Uterus (tissue), 4 donors: ENCODE results near the gene ATP8B2. TPM values are rescaled to one million over a fixed set of nuclear protein-coding genes. Genes with fewer than 3 reads are reported as not detected.
"Not testable (repeated sequence)": the region's sequence is repeated elsewhere in the genome, so short reads cannot be mapped to it uniquely, and the experiment has no call there.

ENCODE experiments used
- DNase-seq, 2 donors: peaks; one replicate each; pipeline ENCODE4 v3.0.0-alpha.2; 2019 to 2020
- H3K27ac ChIP-seq, 2 donors: fragments of 200-600 bp; sonication (generic); 1 replicate in 1 of 2; 2 replicates in 1 of 2; pipeline ENCODE4 v1.5.1; 2016 to 2018
- H3K27me3 ChIP-seq, 2 donors: fragments of 200-600 bp; sonication (generic); one replicate each; pipeline ENCODE4 v1.5.1; 2018 to 2019; ENCODE audit warnings: control low read depth in 1 of 2
- H3K36me3 ChIP-seq, 2 donors: fragments of 200-600 bp; sonication (generic); one replicate each; pipeline ENCODE4 v1.5.1; 2019; ENCODE audit warnings: control low read depth in 1 of 2
- H3K4me1 ChIP-seq, 2 donors: fragments of 200-600 bp; sonication (generic); one replicate each; pipeline ENCODE4 v1.5.1; 2018 to 2019; ENCODE audit warnings: control low read depth in 1 of 2
- H3K4me3 ChIP-seq, 2 donors: fragments of 200-600 bp; sonication (generic); 1 replicate in 1 of 2; 2 replicates in 1 of 2; pipeline ENCODE4 v1.5.1; 2018 to 2019; ENCODE audit warnings: mild to moderate bottlenecking in 1 of 2
- H3K9me3 ChIP-seq, 2 donors: fragments of 200-600 bp; sonication (generic); one replicate each; pipeline ENCODE4 v1.5.1; 2019; ENCODE audit warnings: control low read depth in 1 of 2
- CTCF ChIP-seq, 4 experiments: fragments of 200-600 bp in 2 of 4; fragments of 450-650 bp in 2 of 4; sonication (generic) in 2 of 4; IDR thresholded peaks; one replicate each; pipeline ENCODE4 v1.5.1; 2016 to 2019; ENCODE audit warnings: antibody characterized with exemption in 4 of 4, mild to moderate bottlenecking in 2 of 4, moderate library complexity in 1 of 4
- POLR2A ChIP-seq, 2 donors: fragments of 450-650 bp; IDR thresholded peaks; one replicate each; pipeline ENCODE4 v1.6.1; 2016; ENCODE audit warnings: antibody characterized with exemption in 2 of 2, mild to moderate bottlenecking in 1 of 2, moderate library complexity in 1 of 2
- intact Hi-C: fragments of 100-400 bp; cut with DNase I; formaldehyde crosslinking; loops from one replicate; pipeline ENCODE4 v1.15.1; 2023; ENCODE audit warnings: low total_unique reads
- total RNA-seq, 4 donors: library from RNA; depleted of rRNA in 3 of 4; stranded (reverse); fragments of >200 nt in 3 of 4; gene quantifications; one replicate each; pipeline versions ENCODE4 v1.1.0 to v1.2.4, GENCODE V29; 2014 to 2023
- donor health status: DM: yes; HTN: yes; CAD: no.

ATP8B2 gene
- total RNA-seq, 4 donors from 2014 or later, result 75.9 to 150 (median 102) TPM

- Histone ChIP-seq H3K27me3 (no peaks in the 10 kb centered on the region), H3K4me3 (no peak overlapping the region), H3K9me3 (no peaks in the 10 kb centered on the region), H3K27ac (peak overlapping the region; percentile 59 to 75), H3K36me3 (no peaks in the 10 kb centered on the region), H3K4me1 (peaks cover 2 to 8% of the 10 kb centered on the region in 2 donors)
- intact Hi-C loops, result no loop called here
- DNase-seq, result no peak
- no peak for TF ChIP-seq CTCF (IDR thresholded peaks at IDR 0.05)
- no peak for TF ChIP-seq POLR2A (IDR thresholded peaks at IDR 0.05)
Measured at GRCh38 chr1:154334079-154335024, 9.0 kb downstream of the ATP8B2 start.

- no peak overlapping the region for H3K4me3 ChIP-seq
- no peaks in the 10 kb centered on the region for H3K36me3 ChIP-seq
- H3K27me3 ChIP-seq, result no peaks in the 10 kb centered on the region
- TF ChIP-seq CTCF (IDR thresholded peaks at IDR 0.05), result peak; percentile 67 to 90 (median 82)
- TF ChIP-seq POLR2A (IDR thresholded peaks at IDR 0.05), result no peak
- DNase-seq, result peak; percentile 76 to 85
- peaks cover 0 to 7% of the 10 kb centered on the region in 2 donors for H3K4me1 ChIP-seq
- no peaks in the 10 kb centered on the region for H3K9me3 ChIP-seq
- H3K27ac ChIP-seq, result peak overlapping the region; percentile 59 to 75
- intact Hi-C loops, result no loop called here
Measured at GRCh38 chr1:154335025-154335714, 9.8 kb downstream of the ATP8B2 start.

GRCh38 chr1:154337253-154337894 is 12.0 kb downstream of the ATP8B2 start:
- no peaks in the 10 kb centered on the region for H3K9me3 ChIP-seq
- peaks cover 0 to 7% of the 10 kb centered on the region in 2 donors for H3K4me1 ChIP-seq
- H3K27ac ChIP-seq, result no peak overlapping the region
- H3K27me3 ChIP-seq, result no peaks in the 10 kb centered on the region
- TF ChIP-seq CTCF (IDR thresholded peaks at IDR 0.05), result no peak
- DNase-seq, result no peak
- H3K36me3 ChIP-seq, result no peaks in the 10 kb centered on the region
- intact Hi-C loops, result no loop called here
- H3K4me3 ChIP-seq, result no peak overlapping the region

DNA sequence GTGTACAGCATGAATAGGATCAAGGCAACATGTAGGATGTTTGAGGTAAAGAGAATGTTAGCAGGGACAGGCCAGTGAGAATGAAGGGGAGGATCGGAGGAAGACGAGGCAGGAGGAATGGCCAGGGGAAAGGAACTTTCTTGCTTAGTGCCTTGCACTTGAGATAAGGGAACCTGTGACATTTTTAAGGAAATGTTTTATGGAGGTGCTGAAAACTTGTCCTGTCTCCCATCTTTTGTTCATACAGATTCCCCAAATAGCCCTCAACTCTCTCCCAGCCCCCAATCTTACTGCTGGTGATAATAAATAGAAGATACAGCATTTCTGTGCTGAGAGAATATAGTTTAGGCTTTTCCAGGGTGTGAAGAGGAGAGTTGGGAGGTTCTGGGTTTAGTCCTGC is 13.6 kb downstream of the ATP8B2 start:
- no peak for DNase-seq
- no peak overlapping the region for H3K27ac ChIP-seq
- H3K4me3 ChIP-seq, result no peak overlapping the region
- H3K9me3 ChIP-seq, result no peaks in the 10 kb centered on the region
- no peaks in the 10 kb centered on the region for H3K36me3 ChIP-seq
- H3K27me3 ChIP-seq, result no peaks in the 10 kb centered on the region
- intact Hi-C loops, result no loop called here
- TF ChIP-seq POLR2A (IDR thresholded peaks at IDR 0.05) (no peak), CTCF (IDR thresholded peaks at IDR 0.05) (no peak)
- H3K4me1 ChIP-seq, result peaks cover 0 to 7% of the 10 kb centered on the region in 2 donors

DNA sequence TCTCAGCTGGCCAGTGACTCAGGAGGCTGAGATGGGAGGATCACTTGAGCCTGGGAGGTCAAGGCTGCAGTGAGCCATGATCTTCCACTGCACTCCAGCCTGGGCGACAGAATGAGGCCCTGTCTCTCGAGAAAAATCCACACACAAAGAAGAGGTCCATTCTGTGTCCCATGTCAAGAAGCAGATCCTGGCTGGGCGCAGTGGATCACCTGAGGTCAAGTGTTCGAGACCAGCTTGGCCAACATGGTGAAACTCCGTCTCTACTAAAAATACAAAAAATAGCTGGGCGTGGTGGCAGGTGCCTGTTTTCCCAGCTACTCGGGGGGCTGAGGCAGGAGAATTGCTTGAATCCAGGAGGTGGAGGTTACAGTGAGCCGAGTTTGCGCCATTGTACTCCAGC is 16.0 kb downstream of the ATP8B2 start:
- H3K36me3 ChIP-seq, H3K27ac ChIP-seq, H3K27me3 ChIP-seq, DNase-seq, H3K4me3 ChIP-seq, H3K9me3 ChIP-seq, intact Hi-C loops, H3K4me1 ChIP-seq: not testable (repeated sequence)
